GM12878 (cell line): ENCODE data around the gene MAFF. TPM values are rescaled to one million over a fixed set of nuclear protein-coding genes. Genes with fewer than 3 reads are reported as not detected.

Experiments used
- CUX1 ChIP-seq: IDR thresholded peaks from 2 replicates; pipeline ENCODE4 v1.6.1; 2012; ENCODE audit warnings: improper control_type of control experiment, low read depth, low read length; ENCODE audit not compliant: insufficient replicate concordance
- E2F4 ChIP-seq: IDR thresholded peaks from 2 replicates; pipeline ENCODE4 v1.6.1; 2012; ENCODE audit warnings: low read depth, low read length, improper control_type of control experiment
- MTA2 ChIP-seq: fragments of 450-650 bp; IDR thresholded peaks from 2 replicates; pipeline ENCODE4 v1.6.1; 2016; ENCODE audit warnings: low read depth, mild to moderate bottlenecking, moderate library complexity
- PAX5 ChIP-seq: IDR thresholded peaks from 2 replicates; pipeline ENCODE4 v1.6.1; 2011; ENCODE audit warnings: low read depth, low read length, borderline replicate concordance
- PBX3 ChIP-seq: IDR thresholded peaks from 2 replicates; pipeline ENCODE4 v1.6.1; 2011; ENCODE audit warnings: mild to moderate bottlenecking, low read depth, low read length, moderate library complexity; ENCODE audit not compliant: insufficient replicate concordance
- polyA plus RNA-seq, 11 experiments: library from polyadenylated mRNA; depleted of rRNA in 4 of 11; unstranded in 6 of 11; stranded (reverse) in 5 of 11; fragments of >200 nt; fragmentation: Nextera tagmentation in 4 of 11; fragmentation: Illumina TruSeq in 1 of 11; extraction: Ambion mirVana in 4 of 11; extraction: Trizol in 1 of 11; gene quantifications; 1 replicate in 1 of 11; 2 replicates in 10 of 11; pipeline versions ENCODE4 v1.2.1 to v1.2.3, GENCODE V29; 2011 to 2016; ENCODE audit warnings: inconsistent platforms in 2 of 11, missing spikeins in 2 of 11, low read depth in 1 of 11
- total RNA-seq, 4 experiments: library from RNA; depleted of rRNA in 3 of 4; stranded (reverse); fragments of >200 nt in 3 of 4; fragmentation: Illumina TruSeq in 1 of 4; extraction: Trizol in 1 of 4; gene quantifications; 2 replicates each; pipeline versions ENCODE4 v1.2.1 to v1.2.3, GENCODE V29; 2013 to 2021

The MAFF gene
- total and polyA plus RNA-seq, 10 of the 15 experiments (the other 5 are each of a cell fraction or from before 2014, with no cell fraction given), result 0.22 to 2.3 (median 0.81) TPM; not detected in 1

GRCh38 chr22:38248280-38248679 lies 46.5 kb downstream of the MAFF start (continued):
- no peak for TF ChIP-seq E2F4
- TF ChIP-seq PBX3, result no peak
- TF ChIP-seq MTA2, result no peak
- TF ChIP-seq CUX1, result no peak
- TF ChIP-seq PAX5, result no peak
